HCT116 (cell line): ENCODE data around the gene MRPL37.

Source experiments
- ATF3 ChIP-seq: IDR thresholded peaks from 2 replicates; pipeline ENCODE4 v1.6.1; 2012
- CBX3 ChIP-seq: IDR thresholded peaks from 2 replicates; pipeline ENCODE4 v1.6.1; 2012; ENCODE audit warnings: low read depth
- CTCF ChIP-seq, 3 experiments: fragments of 200-600 bp in 1 of 3; sonication (generic) in 1 of 3; IDR thresholded peaks in 2 of 3; conservative IDR thresholded peaks in 1 of 3; 2 replicates each; pipeline ENCODE4 v1.5.1; 2012 to 2017; ENCODE audit warnings: low read depth in 2 of 3, low read length in 2 of 3, antibody characterized with exemption in 1 of 3, borderline replicate concordance in 1 of 3, control low read depth in 1 of 3, mild to moderate bottlenecking in 1 of 3, mixed read lengths in 1 of 3, mixed run types in 1 of 3, moderate library complexity in 1 of 3; ENCODE audit not compliant: insufficient read depth in 1 of 3
- EGR1 ChIP-seq: IDR thresholded peaks from 2 replicates; pipeline ENCODE4 v1.6.1; 2012; ENCODE audit warnings: low read depth
- EZH2 ChIP-seq: fragments of 200-600 bp; sonication (generic); IDR thresholded peaks from 2 replicates; pipeline ENCODE4 v1.6.1; 2017; ENCODE audit warnings: antibody characterized with exemption, mixed run types
- EZH2phosphoT487 ChIP-seq: fragments of 200-600 bp; IDR thresholded peaks from 2 replicates; pipeline ENCODE4 v1.6.1; 2018; ENCODE audit warnings: antibody characterized with exemption, borderline replicate concordance
- FOSL1 ChIP-seq: IDR thresholded peaks from 2 replicates; pipeline ENCODE4 v1.6.1; 2012; ENCODE audit warnings: low read depth
- MAX ChIP-seq: IDR thresholded peaks from 2 replicates; pipeline ENCODE4 v1.6.1; 2012
- POLR2A ChIP-seq: IDR thresholded peaks from 2 replicates; pipeline ENCODE4 v1.7.0; 2011; ENCODE audit warnings: borderline replicate concordance; ENCODE audit not compliant: insufficient read depth, insufficient read length; ENCODE audit errors: extremely low read depth
- SRF ChIP-seq: IDR thresholded peaks from 2 replicates; pipeline ENCODE4 v1.6.1; 2012; ENCODE audit warnings: low read depth

- TF ChIP-seq EZH2 (no peak), EZH2phosphoT487 (no peak), SRF (no peak), ATF3 (no peak), POLR2A (no peak), CTCF (IDR thresholded peaks at IDR 0.05 in 2 of 3, conservative IDR thresholded peaks at IDR 0.05 in 1 of 3; ENCODE audit: borderline replicate concordance in 1 of 3, insufficient read depth in 1 of 3, low read depth in 2 of 3, low read length in 2 of 3) (no peak), MAX (no peak), EGR1 (no peak), CBX3 (no peak), FOSL1 (no peak)
Observed at GRCh38 chr1:54169068-54169467, 30.9 kb upstream of the MRPL37 start.
